ENCODE data around the gene WDR37. TPM values are rescaled to one million over a fixed set of nuclear protein-coding genes. Genes with fewer than 3 reads are reported as not detected.

The WDR37 gene
- total RNA-seq, 6 experiments from 2014 or later: 5.8 to 9.7 (median 8.3) TPM

- intact Hi-C loops (cut with DNase I): no loop called here
- DNase-seq: peak in 1 of 3 donors; percentile 18
- Histone ChIP-seq H3K36me3 (peaks cover 0 to 78% (median 28%) of the 10 kb centered on the region in 4 donors), H3K9me3 (no peaks in the 10 kb centered on the region), H3K4me3 (no peak overlapping the region), H3K27me3 (no peaks in the 10 kb centered on the region), H3K4me1 (no peaks in the 10 kb centered on the region), H3K27ac (no peak overlapping the region)
- no peak for ATAC-seq
- TF ChIP-seq POLR2A (IDR thresholded peaks at IDR 0.05): no peak
- TF ChIP-seq, protein P1, sequence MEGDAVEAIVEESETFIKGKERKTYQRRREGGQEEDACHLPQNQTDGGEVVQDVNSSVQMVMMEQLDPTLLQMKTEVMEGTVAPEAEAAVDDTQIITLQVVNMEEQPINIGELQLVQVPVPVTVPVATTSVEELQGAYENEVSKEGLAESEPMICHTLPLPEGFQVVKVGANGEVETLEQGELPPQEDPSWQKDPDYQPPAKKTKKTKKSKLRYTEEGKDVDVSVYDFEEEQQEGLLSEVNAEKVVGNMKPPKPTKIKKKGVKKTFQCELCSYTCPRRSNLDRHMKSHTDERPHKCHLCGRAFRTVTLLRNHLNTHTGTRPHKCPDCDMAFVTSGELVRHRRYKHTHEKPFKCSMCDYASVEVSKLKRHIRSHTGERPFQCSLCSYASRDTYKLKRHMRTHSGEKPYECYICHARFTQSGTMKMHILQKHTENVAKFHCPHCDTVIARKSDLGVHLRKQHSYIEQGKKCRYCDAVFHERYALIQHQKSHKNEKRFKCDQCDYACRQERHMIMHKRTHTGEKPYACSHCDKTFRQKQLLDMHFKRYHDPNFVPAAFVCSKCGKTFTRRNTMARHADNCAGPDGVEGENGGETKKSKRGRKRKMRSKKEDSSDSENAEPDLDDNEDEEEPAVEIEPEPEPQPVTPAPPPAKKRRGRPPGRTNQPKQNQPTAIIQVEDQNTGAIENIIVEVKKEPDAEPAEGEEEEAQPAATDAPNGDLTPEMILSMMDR (IDR thresholded peaks at IDR 0.05): no peak
- 95% methylated on average over 11 of the region's 11 CpGs for WGBS (ENCODE audit: insufficient coverage, low coverage, low lambda C conversion rate, missing lambda C conversion rate)
These were observed 68.6 kb downstream of the WDR37 start for GRCh38 chr10:1124796-1125195.

GRCh38 chr10:1126461-1126860 lies 70.3 kb downstream of the WDR37 start:
- WGBS (ENCODE audit: insufficient coverage, low coverage, low lambda C conversion rate, missing lambda C conversion rate): 74% methylated on average over 3 of the region's 13 CpGs
- H3K27me3 ChIP-seq: no peaks in the 10 kb centered on the region
- peak in 1 of 3 donors; percentile 34 for DNase-seq
- no peak overlapping the region for H3K27ac ChIP-seq
- no peaks in the 10 kb centered on the region for H3K9me3 ChIP-seq
- H3K36me3 ChIP-seq: peaks cover 0 to 76% (median 30%) of the 10 kb centered on the region in 4 donors
- TF ChIP-seq POLR2A (IDR thresholded peaks at IDR 0.05): no peak
- TF ChIP-seq, protein P1 (IDR thresholded peaks at IDR 0.05): no peak
- no peak for ATAC-seq
- no peak overlapping the region for H3K4me3 ChIP-seq
- no peaks in the 10 kb centered on the region for H3K4me1 ChIP-seq
- intact Hi-C loops (cut with DNase I): no loop called here

GRCh38 chr10:1127629-1128028 lies 71.4 kb downstream of the WDR37 start:
- no peak overlapping the region for H3K27ac ChIP-seq
- WGBS (ENCODE audit: insufficient coverage, low coverage, low lambda C conversion rate, missing lambda C conversion rate): 100% methylated on average over 2 of the region's 15 CpGs
- no peak for TF ChIP-seq POLR2A (IDR thresholded peaks at IDR 0.05)
- TF ChIP-seq, protein P1 (IDR thresholded peaks at IDR 0.05): no peak
- no peak for DNase-seq
- no peak for ATAC-seq
- H3K27me3 ChIP-seq: no peaks in the 10 kb centered on the region
- no peaks in the 10 kb centered on the region for H3K9me3 ChIP-seq
- intact Hi-C loops (cut with DNase I): no loop called here
- peaks cover 0 to 64% (median 23%) of the 10 kb centered on the region in 4 donors for H3K36me3 ChIP-seq
- H3K4me1 ChIP-seq: no peaks in the 10 kb centered on the region
- no peak overlapping the region for H3K4me3 ChIP-seq

DNA sequence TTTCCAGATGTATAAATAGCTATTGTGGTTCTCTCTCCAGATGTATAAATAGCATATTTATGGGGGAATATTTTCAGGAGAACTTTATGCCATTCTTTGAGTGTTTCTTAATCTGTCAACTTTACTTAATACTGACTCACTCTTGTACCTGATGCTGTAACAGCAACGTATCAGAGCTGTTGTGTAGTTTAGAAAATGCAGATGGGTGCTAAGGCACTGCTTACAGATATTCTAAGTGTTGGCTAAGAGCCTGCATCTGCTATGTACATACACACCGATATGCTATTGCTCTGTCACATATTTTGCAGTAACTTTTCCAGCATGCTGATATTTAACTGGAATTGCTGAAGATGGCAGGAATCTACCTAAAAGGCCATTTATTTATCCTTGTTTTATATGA lies 71.9 kb downstream of the WDR37 start:
- DNase-seq (no peak), ATAC-seq (no peak)
- intact Hi-C loops (cut with DNase I): no loop called here
- Histone ChIP-seq H3K4me3 (no peak overlapping the region), H3K36me3 (peaks cover 0 to 61% (median 23%) of the 10 kb centered on the region in 4 donors), H3K9me3 (no peaks in the 10 kb centered on the region), H3K4me1 (no peaks in the 10 kb centered on the region), H3K27ac (no peak overlapping the region), H3K27me3 (no peaks in the 10 kb centered on the region)
- TF ChIP-seq, protein P1 (IDR thresholded peaks at IDR 0.05): no peak
- no peak for TF ChIP-seq POLR2A (IDR thresholded peaks at IDR 0.05)
- 89% methylated on average over 2 of the region's 2 CpGs for WGBS (ENCODE audit: insufficient coverage, low coverage, low lambda C conversion rate, missing lambda C conversion rate)

DNA sequence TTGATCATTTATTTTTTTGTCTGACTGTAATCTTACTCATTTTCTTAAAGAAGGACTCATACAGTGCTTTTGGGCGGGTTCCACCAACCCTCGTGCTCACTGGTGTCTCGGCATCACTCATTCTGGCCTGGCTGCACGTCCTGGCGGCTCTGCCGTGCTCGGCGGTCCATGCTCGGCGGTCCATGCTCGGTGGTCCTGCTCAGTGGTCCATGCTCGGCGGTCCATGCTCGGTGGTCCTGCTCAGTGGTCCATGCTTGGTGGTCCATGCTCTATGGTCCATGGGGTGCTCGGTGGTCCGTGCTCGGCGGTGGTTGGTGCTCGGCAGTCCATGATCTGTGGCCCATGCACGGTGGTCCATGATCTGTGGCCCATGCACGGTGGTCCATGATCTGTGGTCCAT lies 72.5 kb downstream of the WDR37 start:
- no peaks in the 10 kb centered on the region for H3K9me3 ChIP-seq
- intact Hi-C loops (cut with DNase I): no loop called here
- DNase-seq (no peak), ATAC-seq (no peak)
- H3K4me3 ChIP-seq: no peak overlapping the region
- no peak for TF ChIP-seq POLR2A (IDR thresholded peaks at IDR 0.05)
- H3K4me1 ChIP-seq: no peaks in the 10 kb centered on the region
- WGBS (ENCODE audit: insufficient coverage, low coverage, low lambda C conversion rate, missing lambda C conversion rate): 97% methylated on average over 10 of the region's 21 CpGs
- no peaks in the 10 kb centered on the region for H3K27me3 ChIP-seq
- no peak overlapping the region for H3K27ac ChIP-seq
- H3K36me3 ChIP-seq: peaks cover 0 to 59% (median 21%) of the 10 kb centered on the region in 4 donors

Data from right lobe of liver (tissue), 6 donors.